Measurements from ENCODE around the gene ESRRA. TPM values are rescaled to one million over a fixed set of nuclear protein-coding genes. Genes with fewer than 3 reads are reported as not detected.

ESRRA gene
- total and polyA plus RNA-seq, 9 donors, result 2.3 to 17.4 (median 11.9) TPM

GRCh38 chr11:64304032-64304315 lies 1.4 kb upstream of the ESRRA start:
- no peaks in the 10 kb centered on the region for H3K9me3 ChIP-seq
- peaks cover 13% of the 10 kb centered on the region for H3K4me1 ChIP-seq (ENCODE audit: insufficient read depth)
- no peak for DNase-seq
- H3K27ac ChIP-seq, result no peak overlapping the region
- no peak overlapping the region for H3K4me3 ChIP-seq
- intact Hi-C loops (cut with DNase I), result loop anchor here in 2 of 4 donors (2.0 to 5.0 kb wide), 2 partner anchors 19 to 102 kb away; partner anchors contain the start of genes BAD (in 1 of the 2) and GPR137 (in 1 of the 2)
- H3K27me3 ChIP-seq, result peaks cover 8% of the 10 kb centered on the region
- 49 to 60% (median 53%) methylated on average over 5 of the region's 5 CpGs for WGBS, 3 donors
- H3K36me3 ChIP-seq, result no peaks in the 10 kb centered on the region
- no peak for TF ChIP-seq POLR2A (IDR thresholded peaks at IDR 0.05)
- TF ChIP-seq, protein P1, sequence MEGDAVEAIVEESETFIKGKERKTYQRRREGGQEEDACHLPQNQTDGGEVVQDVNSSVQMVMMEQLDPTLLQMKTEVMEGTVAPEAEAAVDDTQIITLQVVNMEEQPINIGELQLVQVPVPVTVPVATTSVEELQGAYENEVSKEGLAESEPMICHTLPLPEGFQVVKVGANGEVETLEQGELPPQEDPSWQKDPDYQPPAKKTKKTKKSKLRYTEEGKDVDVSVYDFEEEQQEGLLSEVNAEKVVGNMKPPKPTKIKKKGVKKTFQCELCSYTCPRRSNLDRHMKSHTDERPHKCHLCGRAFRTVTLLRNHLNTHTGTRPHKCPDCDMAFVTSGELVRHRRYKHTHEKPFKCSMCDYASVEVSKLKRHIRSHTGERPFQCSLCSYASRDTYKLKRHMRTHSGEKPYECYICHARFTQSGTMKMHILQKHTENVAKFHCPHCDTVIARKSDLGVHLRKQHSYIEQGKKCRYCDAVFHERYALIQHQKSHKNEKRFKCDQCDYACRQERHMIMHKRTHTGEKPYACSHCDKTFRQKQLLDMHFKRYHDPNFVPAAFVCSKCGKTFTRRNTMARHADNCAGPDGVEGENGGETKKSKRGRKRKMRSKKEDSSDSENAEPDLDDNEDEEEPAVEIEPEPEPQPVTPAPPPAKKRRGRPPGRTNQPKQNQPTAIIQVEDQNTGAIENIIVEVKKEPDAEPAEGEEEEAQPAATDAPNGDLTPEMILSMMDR (IDR thresholded peaks at IDR 0.05), result no peak
- no peak for TF ChIP-seq EP300 (IDR thresholded peaks at IDR 0.05)

DNA sequence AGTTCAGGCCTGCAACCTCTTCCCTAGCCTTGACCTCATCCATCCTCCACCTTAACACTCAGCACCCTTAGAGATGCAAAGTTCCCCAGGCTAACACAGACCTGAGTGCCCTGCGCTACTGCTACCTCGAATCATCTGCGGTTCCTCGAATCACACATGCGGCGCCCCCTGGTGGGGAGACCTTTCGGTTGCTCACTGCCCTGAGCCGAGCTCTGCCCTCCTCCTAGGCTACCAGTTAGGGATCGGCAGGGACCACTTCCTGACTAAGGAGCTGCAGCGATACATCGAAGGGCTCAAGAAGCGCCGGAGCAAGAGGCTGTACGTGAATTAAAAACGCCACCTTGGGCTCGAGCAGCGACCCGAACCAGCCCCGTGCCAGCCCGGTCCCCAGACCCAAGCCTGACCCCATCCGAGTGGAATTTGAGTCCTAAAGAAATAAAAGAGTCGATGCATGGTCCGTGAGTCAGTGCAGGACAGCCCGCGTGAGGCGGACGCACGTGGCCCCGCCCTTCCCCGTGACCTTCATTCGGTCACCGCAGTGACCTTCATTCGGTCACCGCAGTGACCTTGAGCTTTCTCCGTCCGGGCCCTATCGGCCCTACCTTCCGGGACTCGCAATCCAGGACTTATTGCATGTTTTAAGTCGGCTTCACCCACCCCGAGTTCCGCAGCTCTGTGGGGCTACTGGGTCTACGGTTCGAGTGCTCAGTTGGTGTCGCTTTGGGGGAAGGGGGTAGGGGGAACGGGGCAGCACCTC lies 830 bp upstream of the ESRRA start:
- H3K27me3 ChIP-seq, result peaks cover 8% of the 10 kb centered on the region
- WGBS, 3 donors, result 0% methylated on average over 45 to 46 of the region's 46 CpGs
- peaks cover 13% of the 10 kb centered on the region for H3K4me1 ChIP-seq (ENCODE audit: insufficient read depth)
- peak; percentile 79 to 90 (median 88) for DNase-seq
- intact Hi-C loops (cut with DNase I), result loop anchor here in 2 of 4 donors (2.0 to 5.0 kb wide), 3 partner anchors 20 to 102 kb away; partner anchors contain the start of genes BAD (in 1 of the 2), FKBP2 (in 1 of the 2) and GPR137 (in 1 of the 2)
- peak overlapping the region in 1 of 2 donors; percentile 55 for H3K27ac ChIP-seq
- TF ChIP-seq, protein P1 (IDR thresholded peaks at IDR 0.05), result peak; percentile 74 to 87 (median 81)
- TF ChIP-seq EP300 (IDR thresholded peaks at IDR 0.05), result no peak
- TF ChIP-seq POLR2A (IDR thresholded peaks at IDR 0.05), result peak; percentile 5
- H3K4me3 ChIP-seq, result peak overlapping the region; percentile 48
- no peaks in the 10 kb centered on the region for H3K36me3 ChIP-seq
- H3K9me3 ChIP-seq, result no peaks in the 10 kb centered on the region

GRCh38 chr11:64305691-64306562 lies 603 bp downstream of the ESRRA start:
- DNase-seq, result peak; percentile 67 to 81 (median 79)
- peaks cover 2% of the 10 kb centered on the region for H3K27me3 ChIP-seq
- H3K9me3 ChIP-seq, result no peaks in the 10 kb centered on the region
- H3K36me3 ChIP-seq, result no peaks in the 10 kb centered on the region
- no peak overlapping the region for H3K27ac ChIP-seq
- WGBS, 3 donors, result 1 to 6% (median 2%) methylated on average over 30 to 71 of the region's 71 CpGs
- H3K4me1 ChIP-seq (ENCODE audit: insufficient read depth), result peaks cover 8% of the 10 kb centered on the region
- intact Hi-C loops (cut with DNase I), result loop anchor here in 1 of 4 donors (2.0 to 5.0 kb wide), 2 partner anchors 21 to 64 kb away; partner anchors contain the start of genes BAD, FKBP2 and GPR137
- TF ChIP-seq EP300 (IDR thresholded peaks at IDR 0.05) (no peak), POLR2A (IDR thresholded peaks at IDR 0.05) (no peak)
- TF ChIP-seq, protein P1 (IDR thresholded peaks at IDR 0.05), result no peak
- peak overlapping the region; percentile 48 for H3K4me3 ChIP-seq

DNA sequence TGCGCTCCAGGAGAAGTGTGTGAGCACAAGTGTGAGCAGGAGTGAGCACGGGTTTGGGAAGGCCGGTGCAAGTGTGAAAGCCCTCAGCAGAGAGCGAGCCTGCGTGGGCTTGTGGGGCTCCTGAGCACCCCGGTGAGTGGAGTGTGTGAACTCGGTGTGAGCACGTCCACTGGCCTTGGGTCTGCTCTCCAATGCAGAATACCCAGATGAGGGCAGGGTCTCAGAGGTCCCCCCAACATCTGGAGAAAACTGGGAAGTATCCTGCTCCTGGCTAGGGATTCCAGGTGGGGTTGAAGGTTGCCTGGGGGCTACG lies 1.2 kb downstream of the ESRRA start:
- DNase-seq, result no peak
- WGBS, 3 donors, result 25 to 29% (median 26%) methylated on average over 9 of the region's 9 CpGs
- H3K36me3 ChIP-seq, result no peaks in the 10 kb centered on the region
- intact Hi-C loops (cut with DNase I), result loop anchor here in 1 of 4 donors (5.0 kb wide), 1 partner anchor 64 kb away; the partner anchor contains the start of gene FKBP2
- peaks cover under 1% of the 10 kb centered on the region for H3K27me3 ChIP-seq
- TF ChIP-seq, protein P1 (IDR thresholded peaks at IDR 0.05), result no peak
- peaks cover 8% of the 10 kb centered on the region for H3K4me1 ChIP-seq (ENCODE audit: insufficient read depth)
- no peak overlapping the region for H3K27ac ChIP-seq
- no peaks in the 10 kb centered on the region for H3K9me3 ChIP-seq
- H3K4me3 ChIP-seq, result peak overlapping the region; percentile 48
